Measurements from ENCODE around the gene BID.

BID gene

DNA sequence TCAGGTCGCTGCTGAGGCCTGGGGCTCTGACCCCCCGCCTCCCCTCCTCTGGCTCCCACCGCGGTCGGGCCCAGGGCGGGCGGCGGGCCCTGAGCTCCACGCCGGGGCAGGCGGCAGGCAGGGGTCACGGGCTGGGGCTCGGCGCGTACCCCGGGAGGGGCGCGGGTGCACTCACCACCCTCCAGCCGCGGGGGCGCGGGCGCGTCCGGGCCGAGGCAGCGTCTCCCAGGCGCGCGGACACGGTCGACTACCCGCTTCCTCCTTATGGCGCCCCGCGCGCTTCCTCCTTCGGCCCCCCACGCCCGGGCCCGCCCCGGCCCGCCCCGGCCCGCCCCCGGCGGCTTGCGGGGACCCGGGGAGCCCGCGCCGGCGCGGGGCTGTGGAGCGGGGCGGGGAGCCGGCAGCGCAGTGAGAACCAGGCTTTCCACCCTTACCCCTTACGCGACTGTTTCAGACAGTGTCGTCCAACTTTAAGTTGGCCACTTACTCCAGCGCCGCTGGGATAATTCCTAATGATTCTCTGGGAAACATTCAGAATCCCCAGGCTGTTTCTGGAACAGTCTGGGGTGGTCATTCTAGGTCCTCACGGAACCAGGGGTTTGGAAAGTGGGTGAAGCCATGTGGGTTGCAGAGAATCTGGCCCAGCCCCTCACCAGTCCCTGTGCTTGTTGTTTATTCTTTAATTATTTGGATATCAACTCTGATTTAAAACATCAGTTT lies at the start of gene BID:
TSS of gene BID (minus strand) at position 264 of the 720 bp plus-strand sequence. CDS start 24,353 bp downstream, outside the sequence.
- DNase-seq (ENCODE audit: low spot score): peak; percentile 76

DNA sequence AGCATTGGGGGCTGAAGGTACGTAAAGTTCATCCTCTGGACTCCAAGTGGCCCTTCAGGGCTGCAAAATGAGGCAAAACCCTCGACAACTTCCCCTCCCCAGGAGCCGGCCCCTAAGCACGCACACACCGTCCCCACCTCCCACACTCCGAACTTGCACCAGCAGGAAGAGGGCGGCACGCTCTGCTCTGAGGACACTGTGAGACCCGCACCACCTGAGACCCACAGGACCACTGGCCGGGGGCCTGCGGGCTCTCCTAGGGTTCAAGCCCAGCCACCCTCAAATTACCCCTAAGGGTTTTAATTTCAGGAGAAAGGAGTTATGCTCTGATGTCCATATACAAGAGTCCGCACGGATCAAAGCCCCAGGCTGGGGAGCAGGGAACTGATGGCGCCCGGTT lies 49.7 kb upstream of the BID start:
- no peak for DNase-seq (ENCODE audit: low spot score)

DNA sequence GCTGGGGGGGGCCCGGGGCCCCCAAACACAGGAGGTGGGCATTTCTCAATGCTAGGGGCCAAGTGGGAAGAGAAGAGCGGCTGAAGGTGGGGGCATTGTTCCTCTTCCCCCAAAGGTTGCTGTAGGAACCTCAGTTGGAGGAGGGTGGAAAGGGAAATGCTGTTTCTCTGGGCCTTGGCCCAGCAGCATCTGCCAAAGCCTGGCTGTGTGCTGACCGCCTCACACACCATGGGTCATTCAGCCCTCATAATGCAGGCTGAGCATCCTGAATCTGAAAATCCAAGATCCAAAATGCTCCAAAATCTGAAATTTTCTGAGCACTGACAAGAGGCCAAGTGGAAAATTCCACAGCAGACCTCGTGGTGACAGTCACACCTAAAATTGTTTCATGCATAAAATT lies 49.0 kb upstream of the BID start:
- no peak for DNase-seq (ENCODE audit: low spot score)

DNA sequence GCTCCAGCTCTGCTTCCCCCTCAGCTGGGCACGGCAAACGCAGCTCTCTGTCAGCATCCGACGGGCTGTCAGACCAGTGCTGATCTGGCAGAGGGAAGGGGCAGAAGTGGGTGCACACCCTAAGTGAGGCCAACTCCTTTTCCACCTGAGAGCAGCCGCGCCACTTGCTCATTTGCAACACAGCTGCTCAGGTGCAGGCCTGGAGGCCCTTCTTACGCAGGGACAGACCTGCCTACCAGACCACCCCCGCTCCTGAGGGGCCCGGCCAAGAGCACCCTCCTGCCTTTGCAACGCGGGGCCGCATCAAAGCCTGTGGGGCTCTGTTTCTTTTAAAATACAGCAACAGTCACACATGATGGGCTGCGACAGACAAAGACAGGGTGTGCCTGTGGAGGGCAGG lies 47.8 kb upstream of the BID start:
- no peak for DNase-seq (ENCODE audit: low spot score)

DNA sequence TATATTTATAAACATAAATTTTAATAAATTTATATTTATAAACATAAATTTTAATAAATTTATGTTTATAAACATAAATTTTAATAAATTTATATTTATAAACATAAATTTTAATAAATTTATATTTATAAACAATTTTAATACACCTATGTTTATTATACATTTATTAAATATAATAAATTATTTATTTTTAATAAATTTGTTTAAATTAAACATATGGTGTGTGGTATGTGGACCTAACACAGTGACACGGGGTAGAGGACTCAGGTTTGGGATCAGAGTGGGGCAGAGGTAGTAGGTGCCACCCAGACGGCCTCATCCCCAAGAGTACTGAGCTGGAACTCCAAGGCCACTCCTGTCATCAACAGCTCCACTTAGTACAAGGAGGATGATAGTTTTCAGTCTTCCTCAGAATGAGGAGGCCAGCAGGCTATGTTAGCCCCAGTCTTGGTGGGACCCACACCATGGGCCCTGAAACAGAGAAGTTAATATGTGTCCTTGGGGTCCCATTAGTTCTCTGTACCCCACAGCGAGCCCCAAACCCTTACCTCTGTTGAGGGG lies 46.7 kb upstream of the BID start:
- DNase-seq (ENCODE audit: low spot score): no peak

DNA sequence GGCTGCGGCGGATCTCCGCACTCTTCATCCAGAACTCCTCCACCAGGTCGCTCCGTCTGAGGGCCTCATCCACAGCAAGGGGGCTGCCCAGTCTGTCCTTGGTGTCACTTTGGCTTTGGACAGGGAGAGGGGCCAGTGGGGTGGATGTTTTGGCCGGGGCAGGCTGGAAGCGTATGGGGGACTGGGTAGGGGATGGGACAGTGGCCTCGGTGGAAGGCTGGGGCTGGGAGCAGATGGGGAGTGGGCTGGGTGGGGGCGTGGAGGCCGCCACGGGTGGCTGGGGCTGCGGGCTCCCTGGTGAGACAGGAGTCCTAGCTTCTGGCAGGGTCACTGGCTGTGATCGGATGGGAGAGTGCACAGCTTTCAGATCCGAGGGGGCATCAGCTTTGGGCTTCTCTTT lies 44.4 kb upstream of the BID start:
- DNase-seq (ENCODE audit: low spot score): no peak

DNA sequence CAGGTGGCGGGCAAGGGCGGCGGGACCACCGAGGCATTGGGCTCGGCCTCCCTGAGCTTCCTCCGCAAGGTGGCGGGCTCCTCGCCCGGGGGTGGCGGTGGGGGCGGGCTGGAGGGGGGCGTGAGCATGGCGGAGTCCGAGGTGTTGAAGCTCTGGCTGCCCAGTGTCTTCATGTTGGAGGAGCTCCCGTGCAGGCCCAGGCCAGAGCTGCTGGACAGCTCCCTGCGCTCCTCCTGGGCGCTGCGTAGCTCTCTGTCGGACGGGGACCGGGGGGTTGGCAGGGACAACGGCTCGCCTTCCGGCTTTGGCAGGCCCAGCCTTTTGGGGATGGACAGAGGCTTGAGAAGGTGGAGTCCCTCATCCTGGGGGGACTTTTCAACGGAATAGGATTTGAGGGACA lies 43.9 kb upstream of the BID start:
- DNase-seq (ENCODE audit: low spot score): peak; percentile 66

DNA sequence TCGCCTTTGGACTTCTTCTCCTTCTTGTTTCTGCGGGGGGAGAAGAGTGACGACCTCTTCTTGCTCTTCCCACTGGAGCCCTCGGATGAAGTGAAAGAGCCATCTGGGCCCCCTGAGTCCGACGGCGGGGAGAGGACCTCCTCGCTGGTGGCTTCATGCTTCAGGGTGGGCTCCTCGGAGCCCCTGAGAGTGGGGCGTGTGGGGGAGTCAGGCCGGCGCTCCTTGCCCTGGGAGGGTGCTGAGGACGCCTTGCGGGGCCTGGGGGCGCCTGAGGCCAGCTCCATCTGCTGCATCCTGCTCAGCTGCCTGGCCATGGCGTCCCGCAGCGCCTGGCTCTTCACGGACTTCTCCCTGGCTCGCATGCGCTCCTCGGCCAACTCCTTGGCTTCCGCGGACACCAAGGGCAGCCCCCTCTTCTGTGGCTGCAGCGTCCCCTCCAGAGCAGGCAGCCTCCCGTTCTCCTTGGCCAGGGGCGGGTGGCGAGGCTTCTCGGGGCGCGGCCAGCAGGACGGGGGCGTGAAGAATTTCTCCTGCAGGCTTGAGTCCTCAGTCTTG lies 43.3 kb upstream of the BID start:
- DNase-seq (ENCODE audit: low spot score): no peak

DNA sequence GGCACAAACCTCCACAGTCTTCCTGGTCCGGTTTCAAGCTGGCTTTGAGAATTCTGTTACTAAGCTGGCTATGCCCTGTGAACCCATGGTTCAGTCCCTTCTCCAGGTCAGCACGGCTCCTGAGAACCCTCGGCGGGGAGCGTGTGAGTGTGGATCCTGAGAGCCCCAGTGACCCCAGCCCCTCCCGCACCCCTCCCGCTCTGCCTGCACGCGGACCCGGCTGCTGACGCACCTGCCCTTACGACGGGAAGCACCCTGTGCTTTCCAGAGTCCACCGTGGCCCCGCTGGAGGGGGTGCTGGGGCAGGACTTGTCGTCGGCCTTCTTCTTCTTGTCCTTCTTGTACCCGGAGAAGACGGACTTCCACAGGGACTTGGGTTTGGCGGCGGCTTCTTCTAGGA lies 42.8 kb upstream of the BID start:
- no peak for DNase-seq (ENCODE audit: low spot score)

DNA sequence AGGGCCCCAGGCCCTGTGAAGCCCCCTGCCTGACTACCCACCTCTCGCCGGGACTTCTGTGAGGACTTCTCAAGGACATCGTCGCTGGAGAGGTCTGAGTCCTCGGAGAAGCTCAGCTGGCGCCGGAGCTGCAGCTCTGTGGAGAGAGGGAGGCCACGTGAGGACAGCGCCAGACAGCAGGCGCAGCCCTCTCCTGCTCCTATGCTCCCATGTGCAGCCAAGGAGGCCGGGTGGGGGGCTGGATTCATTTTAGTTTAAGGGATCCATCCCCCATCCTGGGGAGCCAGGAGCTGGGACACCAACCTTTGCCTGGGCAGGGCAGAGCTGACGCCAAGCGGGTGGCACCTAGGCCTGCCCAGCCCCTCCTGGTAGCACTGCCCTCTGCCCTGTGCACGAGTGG lies 42.4 kb upstream of the BID start:
- no peak for DNase-seq (ENCODE audit: low spot score)

DNA sequence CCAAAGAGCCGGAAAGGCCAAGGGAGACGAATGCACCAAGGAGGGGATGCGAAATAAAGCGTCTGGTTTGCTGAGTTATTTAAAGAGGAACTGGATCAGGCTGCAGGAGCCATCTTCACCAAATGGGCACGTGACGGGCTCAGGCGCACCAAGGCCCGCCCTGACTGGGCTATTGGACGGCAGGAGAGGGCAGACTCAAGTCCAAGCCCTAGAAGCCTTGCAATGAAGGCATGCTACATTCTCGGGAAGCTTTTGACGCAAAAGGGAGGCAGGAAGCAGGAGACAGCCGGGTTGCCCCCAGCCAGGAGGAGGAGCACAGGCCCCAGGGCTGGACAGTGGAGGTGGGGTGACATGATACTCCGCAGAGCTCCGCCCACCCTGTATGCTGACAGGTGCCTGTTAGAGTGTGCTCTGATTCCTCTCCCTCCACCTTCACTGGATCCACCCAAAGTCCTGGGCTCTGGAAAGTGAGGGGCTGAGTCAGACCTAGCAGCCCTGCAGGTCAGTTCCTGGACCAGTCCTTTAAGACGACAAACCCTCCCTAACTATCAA lies 41.5 kb upstream of the BID start:
- no peak for DNase-seq (ENCODE audit: low spot score)

DNA sequence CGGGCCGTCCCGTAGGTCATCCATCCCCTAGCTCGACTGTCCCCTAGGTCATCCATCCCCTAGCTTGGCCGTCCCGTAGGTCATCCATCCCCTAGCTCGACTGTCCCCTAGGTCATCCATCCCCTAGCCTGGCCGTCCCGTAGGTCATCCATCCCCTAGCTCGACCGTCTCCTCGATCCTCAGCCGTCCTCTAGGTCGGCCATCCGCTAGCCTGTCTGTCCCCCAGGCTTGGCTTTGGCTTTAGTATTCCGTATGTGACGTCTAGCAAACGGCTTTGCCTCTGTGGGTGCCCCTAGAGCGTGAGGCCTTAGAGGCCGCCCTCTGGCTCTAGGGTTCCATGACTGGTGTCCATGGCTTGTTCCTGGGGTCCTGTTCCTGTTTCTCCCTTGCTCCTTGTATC lies 40.6 kb upstream of the BID start:
- no peak for DNase-seq (ENCODE audit: low spot score)

DNA sequence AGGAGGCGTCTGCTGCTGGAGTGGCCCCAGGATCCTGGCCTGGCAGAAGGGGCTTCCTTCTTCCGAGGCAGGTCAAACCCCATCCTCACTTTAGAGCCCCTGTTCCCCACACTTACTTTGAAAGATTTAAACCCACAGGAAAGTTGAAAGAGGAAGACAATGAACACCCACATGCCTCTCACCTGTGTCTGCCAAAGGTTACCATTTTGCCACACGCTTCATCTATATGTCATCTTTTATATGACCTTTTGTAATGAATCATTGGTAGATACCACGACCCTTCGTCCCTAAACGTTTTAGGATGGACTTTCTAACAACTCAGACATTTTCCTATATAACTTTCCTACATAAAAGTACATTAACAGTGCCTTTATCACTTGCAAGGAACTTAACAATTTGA lies 39.8 kb upstream of the BID start:
- DNase-seq (ENCODE audit: low spot score): no peak

DNA sequence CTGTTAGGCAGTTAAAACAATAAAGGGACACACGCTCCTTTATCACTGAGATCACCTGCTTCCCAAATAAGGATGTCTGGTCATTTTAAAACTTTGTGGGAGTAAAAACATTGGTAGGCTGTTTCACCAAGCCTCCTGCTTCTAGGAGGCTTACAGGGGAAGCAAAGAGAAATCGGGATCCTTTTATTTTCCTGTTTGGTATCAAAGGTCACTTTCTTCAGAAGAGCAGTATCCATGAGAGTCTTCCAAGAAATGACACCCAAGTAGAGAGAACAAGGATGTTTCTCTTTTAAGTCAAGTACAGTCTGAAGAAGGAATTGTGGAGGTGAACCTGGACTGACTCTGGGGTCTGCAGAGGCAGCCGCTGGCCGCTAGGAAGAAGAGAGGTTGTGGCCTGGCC lies 36.9 kb upstream of the BID start:
- DNase-seq (ENCODE audit: low spot score): no peak

DNA sequence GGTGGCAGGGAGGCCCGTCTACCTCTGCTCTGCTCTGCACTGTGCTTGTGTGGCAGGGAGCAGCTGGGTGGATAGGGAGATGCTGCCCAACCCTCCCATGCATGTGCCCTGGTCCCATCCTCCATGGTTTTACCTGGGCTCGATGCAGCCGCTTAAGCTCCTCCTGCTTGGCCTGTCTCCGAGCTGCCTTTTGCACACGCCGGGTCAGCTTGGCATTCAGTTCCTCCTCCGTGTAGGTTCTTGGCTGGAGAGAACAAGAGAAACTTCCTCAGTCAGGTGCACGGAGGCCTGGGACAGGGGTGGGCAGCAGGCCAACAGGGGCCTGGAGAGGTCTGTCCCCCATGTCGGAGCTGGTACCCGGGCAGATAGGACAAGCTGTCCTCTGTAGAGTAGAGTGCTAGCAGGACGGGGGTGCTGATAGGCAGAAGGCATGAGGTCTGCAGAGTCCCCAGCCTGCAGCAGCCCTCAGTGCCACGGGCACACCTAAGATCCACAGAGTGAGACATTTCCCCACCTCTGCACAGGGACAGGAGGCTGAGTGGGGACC lies 36.4 kb upstream of the BID start:
- no peak for DNase-seq (ENCODE audit: low spot score)

DNA sequence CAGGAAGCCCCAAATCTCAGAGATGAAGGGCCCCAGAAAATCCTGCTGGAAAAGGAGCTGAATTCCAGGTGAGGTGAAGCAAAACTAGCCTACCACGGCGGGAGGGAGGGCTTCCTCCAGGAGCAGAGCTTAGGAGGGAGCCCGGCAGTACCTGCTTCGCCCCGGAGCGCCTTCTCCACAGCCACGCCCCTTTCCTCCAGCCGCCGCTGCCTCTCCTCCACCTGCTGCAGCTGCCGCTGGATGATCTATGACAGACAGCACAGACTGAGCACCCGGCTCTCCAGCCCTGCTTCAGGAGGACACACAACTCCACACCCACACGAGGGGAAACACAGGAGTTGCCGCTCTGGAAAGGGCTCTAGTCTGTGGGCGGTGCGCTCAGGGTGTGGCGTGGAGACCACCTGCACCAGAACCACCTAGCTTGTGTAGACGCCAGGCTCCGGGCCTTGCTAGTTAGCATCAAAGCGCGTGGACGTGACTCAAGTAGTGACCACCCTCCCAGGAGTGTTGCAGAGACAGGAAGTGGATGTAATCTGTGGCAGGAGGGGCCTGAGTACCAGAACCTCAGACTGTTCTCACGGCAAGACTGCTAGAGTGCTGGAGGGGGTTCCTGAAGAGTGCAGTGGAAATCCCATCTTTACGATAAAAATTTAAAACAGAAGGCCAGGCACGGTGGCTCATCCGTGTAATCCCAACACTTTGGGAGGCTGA lies 34.6 kb upstream of the BID start:
- no peak for DNase-seq (ENCODE audit: low spot score)

DNA sequence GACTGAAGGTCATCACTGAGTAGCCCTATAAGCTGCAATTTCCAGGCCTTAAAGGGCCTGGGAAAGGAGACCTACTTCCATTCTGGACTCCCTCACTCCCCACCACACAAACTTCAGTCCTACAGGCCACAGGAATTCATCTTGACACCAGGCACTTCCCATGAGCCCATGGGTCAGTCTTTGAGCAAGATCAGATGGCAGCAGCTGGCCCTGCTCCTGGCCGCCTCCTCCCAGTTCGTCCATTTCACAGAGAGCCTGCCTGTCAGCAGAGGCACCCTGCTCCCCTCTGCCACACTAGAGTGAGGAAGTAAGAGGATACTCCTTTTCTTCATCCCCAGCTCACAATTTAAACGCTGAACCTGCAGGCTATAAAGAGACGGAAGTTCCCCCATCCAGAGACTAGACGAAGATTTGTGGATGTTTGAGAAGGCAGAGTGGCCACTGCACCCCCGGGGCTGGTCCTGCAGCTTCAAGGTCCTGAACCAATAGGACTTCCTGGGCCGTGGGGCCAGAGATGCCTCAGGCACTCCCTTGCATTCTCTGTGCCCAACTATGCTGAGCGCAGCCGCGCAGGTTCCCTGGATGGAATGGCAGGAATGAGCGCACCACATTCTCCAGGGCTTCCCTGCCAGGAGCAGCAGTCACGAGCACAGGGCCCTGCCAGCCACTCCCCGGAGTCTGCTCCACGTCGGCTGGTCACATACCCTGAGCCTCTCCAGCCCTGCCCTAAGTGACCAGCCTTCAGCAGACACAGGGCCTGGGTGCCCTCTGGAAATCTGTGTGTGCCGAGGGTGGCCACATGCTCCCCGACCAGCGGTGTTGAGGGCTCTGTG lies 33.5 kb upstream of the BID start:
- no peak for DNase-seq (ENCODE audit: low spot score)

DNA sequence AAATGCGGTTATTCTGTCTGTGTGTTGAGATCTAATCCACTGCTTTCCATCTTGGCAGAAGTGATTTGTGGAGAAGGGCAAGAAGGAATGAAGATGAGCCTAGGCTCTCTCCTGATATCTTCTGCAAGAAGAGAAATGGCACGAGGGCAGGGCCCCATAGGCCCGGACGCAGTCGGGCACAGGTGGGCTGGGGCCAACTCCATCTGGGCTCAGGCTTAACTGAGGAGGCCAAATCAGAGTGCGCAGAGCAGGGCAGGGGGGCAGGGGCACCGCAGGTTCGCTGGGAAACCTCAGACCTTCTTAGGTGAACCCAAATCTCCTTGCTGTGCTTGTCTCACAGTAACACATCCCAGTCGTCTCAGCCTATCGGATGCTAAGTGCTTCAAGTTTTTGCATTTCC lies 32.8 kb upstream of the BID start:
- DNase-seq (ENCODE audit: low spot score): no peak

DNA sequence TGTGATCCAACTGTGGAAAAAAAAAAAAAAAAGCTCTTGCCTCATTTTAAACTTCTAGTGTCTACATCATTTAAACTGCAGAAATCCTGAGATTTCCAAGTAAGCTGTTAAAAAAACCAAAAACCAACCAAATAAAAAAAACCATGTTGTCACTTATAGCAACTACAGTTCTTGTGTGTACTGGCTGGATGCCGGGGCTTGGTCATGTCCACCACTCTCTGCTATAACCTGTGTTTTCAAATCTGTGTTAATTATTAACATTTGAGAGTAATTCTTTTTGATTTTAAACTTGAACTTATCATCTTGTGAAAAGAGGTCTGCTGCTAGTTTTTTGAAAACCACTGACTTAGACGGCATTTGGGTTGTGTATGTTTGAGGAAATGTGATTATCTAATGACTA lies 32.2 kb upstream of the BID start:
- no peak for DNase-seq (ENCODE audit: low spot score)

DNA sequence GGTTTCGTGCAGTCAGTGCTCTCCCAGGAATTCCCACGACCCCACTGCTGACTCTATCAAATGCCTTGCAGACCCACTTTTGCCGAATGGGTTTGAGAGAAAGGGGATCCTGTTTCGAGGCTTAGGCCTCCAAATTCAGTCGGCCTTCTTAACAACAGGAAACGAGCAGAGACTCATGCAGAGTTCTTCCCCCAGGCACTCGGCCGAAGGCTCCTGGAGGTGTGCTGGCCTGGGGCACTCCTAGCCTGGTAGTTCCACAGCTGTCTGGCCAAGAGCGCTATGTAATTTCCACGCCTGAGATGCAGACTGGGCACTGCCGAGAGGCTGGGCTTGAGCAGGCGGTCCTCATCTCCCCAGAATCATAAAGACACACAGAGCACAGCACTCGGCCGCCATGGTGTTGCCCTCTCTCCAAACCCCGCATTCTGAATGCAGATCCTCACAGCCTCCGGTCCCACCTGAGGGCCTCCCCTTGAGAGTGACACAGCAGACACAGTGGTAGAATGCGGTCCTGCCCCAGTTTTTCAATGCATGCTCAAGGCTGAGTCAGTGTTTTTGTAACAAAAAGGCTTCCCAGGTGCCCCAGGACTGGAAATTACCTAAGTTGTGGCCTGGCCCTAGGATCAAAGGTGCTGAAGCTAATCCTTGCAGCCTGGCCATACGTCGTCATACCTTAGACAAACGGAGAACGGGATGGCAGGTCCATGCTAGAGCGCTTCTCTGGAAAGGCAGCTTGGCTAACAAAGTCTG lies 30.2 kb upstream of the BID start:
- DNase-seq (ENCODE audit: low spot score): no peak
